Right atrium auricular region (tissue), 2 donors: ENCODE measurements around the gene FGF14. TPM values are rescaled to one million over a fixed set of nuclear protein-coding genes. Genes with fewer than 3 reads are reported as not detected.

ENCODE experiments used
- DNase-seq: peaks from one replicate; pipeline ENCODE4 v3.0.0-alpha.2; 2019; ENCODE audit warnings: low spot score
- H3K27ac ChIP-seq, 2 donors: fragments of 200-600 bp; sonication (generic); 1 replicate in 1 of 2; 2 replicates in 1 of 2; pipeline ENCODE4 v1.5.1; 2016 to 2019
- H3K27me3 ChIP-seq, 2 donors: fragments of 200-600 bp; sonication (generic); one replicate each; pipeline versions ENCODE4 v1.5.1 to v1.6.0; 2017 to 2019
- H3K36me3 ChIP-seq: fragments of 200-600 bp; sonication (generic); one replicate; pipeline ENCODE4 v1.5.1; 2016
- H3K4me1 ChIP-seq, 2 donors: fragments of 200-600 bp; sonication (generic); one replicate each; pipeline versions ENCODE4 v1.5.1 to v1.6.0; 2017 to 2019
- H3K4me3 ChIP-seq, 2 donors: fragments of 200-600 bp; sonication (generic); 1 replicate in 1 of 2; 2 replicates in 1 of 2; pipeline ENCODE4 v1.5.1; 2017 to 2019; ENCODE audit warnings: mild to moderate bottlenecking in 1 of 2, moderate library complexity in 1 of 2
- H3K9me3 ChIP-seq, 2 donors: fragments of 200-600 bp; sonication (generic); one replicate each; pipeline ENCODE4 v1.5.1; 2019
- total RNA-seq, 2 donors: library from RNA; depleted of rRNA; stranded (reverse); fragments of >200 nt; gene quantifications; one replicate each; pipeline ENCODE4 v1.1.0, GENCODE V29; 2016
- TF ChIP-seq, protein P1 (sequence below), 2 donors: fragments of 200-600 bp; sonication (generic); IDR thresholded peaks; one replicate each; pipeline ENCODE4 v1.5.1; 2019; ENCODE audit warnings: antibody characterized with exemption in 2 of 2

FGF14 gene
- total RNA-seq, 2 donors from 2014 or later, result 1.3 to 1.7 TPM

DNA sequence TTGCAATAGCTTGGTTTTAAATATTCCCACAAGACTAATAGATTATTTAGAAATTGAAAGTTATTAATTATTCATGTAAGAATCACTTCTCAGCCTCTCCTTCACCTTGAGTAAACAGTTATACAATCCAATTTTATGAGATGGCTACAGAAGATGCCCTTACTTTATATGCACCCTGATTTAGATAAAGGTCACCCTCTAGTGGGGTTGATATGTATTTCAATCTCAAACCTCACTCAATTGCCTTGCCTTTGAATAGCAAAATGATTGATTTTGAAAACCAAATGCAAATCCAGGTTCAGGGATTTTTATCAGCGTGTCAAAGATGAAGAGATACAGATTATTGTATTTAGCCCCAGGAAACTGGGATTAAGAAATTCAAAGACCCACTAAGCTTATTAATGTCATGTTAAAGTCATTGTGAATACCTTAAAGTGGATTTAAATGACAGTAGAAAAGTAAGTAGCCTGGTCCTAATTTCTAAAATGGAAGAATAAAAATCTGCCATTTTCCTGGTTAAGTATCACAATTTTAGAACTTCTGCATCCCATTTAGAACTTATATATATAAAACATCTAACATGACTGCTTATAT lies 644.3 kb downstream of the FGF14 start:
- Histone ChIP-seq H3K9me3 (no peaks in the 10 kb centered on the region), H3K27ac (no peak overlapping the region), H3K4me1 (no peaks in the 10 kb centered on the region), H3K27me3 (no peaks in the 10 kb centered on the region), H3K36me3 (no peaks in the 10 kb centered on the region), H3K4me3 (no peak overlapping the region)
- TF ChIP-seq, protein P1, sequence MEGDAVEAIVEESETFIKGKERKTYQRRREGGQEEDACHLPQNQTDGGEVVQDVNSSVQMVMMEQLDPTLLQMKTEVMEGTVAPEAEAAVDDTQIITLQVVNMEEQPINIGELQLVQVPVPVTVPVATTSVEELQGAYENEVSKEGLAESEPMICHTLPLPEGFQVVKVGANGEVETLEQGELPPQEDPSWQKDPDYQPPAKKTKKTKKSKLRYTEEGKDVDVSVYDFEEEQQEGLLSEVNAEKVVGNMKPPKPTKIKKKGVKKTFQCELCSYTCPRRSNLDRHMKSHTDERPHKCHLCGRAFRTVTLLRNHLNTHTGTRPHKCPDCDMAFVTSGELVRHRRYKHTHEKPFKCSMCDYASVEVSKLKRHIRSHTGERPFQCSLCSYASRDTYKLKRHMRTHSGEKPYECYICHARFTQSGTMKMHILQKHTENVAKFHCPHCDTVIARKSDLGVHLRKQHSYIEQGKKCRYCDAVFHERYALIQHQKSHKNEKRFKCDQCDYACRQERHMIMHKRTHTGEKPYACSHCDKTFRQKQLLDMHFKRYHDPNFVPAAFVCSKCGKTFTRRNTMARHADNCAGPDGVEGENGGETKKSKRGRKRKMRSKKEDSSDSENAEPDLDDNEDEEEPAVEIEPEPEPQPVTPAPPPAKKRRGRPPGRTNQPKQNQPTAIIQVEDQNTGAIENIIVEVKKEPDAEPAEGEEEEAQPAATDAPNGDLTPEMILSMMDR (IDR thresholded peaks at IDR 0.05), result peak; percentile 26 to 63
- no peak for DNase-seq

DNA sequence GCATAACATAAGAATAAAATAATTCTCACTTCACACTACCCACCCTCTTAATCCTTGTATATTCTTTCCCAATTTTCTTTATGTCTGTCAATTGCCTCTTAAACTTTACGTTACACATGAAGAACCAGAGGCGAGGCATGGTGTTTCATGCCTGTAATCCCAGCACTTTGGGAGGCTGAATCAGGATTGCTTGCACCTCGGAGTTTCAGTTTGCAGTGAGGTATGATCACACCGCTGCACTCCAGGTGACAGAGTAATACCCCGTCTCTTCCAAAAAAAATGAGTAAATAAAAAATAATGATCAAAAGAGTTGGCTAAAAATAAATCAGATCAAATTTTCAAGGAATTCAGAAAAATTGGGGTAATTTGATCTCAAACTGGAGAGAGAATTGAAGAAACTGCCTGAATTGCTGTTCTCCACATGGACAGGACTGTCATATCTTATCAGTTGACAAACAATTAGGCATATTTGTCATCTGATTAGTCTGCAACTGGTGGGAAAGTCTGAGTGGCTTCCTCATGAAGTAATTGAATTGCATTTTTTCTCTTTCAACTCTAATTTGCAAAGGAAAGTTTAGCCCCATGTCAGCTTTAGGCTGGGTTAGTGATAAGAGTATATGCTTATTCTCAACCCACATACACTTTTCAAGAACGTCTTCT lies 646.5 kb downstream of the FGF14 start:
- H3K9me3 ChIP-seq, result no peaks in the 10 kb centered on the region
- TF ChIP-seq, protein P1 (IDR thresholded peaks at IDR 0.05), result no peak
- no peaks in the 10 kb centered on the region for H3K36me3 ChIP-seq
- DNase-seq, result no peak
- H3K27me3 ChIP-seq, result no peaks in the 10 kb centered on the region
- no peaks in the 10 kb centered on the region for H3K4me1 ChIP-seq
- no peak overlapping the region for H3K27ac ChIP-seq
- no peak overlapping the region for H3K4me3 ChIP-seq

DNA sequence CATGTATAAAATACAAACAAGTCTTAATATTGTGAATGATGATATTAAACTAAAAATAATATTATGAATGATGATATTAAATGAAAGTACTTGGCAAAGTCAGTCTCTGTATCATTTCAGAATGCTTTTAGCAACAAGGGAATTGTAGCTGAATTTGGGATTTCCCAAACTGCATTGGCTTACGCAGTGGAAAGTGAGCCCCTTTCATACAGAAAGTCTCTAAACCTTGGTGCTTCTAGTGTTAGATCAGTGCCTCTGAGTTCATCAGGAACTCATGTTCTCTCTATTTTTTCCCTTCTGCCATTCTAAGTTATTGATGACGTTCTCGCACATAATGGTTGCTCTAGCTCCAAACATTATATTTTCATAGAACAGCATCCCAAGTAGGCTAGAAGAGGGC lies 649.4 kb downstream of the FGF14 start:
- TF ChIP-seq, protein P1 (IDR thresholded peaks at IDR 0.05), result no peak

DNA sequence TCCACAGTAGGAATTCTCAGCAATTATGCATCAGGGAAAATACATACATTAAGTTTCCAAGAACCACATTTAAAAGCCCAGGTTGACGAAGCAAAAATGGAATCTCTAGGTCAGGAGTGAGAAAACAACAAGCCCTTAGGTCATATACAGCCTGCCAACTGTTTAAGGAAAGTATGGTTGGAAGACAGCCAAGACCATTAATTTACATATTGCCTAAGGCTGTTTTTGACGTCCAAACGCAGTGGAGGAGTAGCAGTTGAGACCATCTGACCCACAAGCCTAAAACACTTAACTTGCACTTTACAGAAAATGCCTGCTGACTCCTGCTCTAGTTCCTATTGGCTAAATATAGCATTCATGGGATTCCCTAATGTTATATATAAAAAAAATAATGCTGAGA lies 650.4 kb downstream of the FGF14 start:
- no peaks in the 10 kb centered on the region for H3K4me1 ChIP-seq
- TF ChIP-seq, protein P1 (IDR thresholded peaks at IDR 0.05), result no peak

More for the DNA sequence above, 649.4 kb downstream of the FGF14 start:
- no peaks in the 10 kb centered on the region for H3K36me3 ChIP-seq
- no peak overlapping the region for H3K27ac ChIP-seq
- H3K4me1 ChIP-seq, result no peaks in the 10 kb centered on the region
- DNase-seq, result no peak
- no peaks in the 10 kb centered on the region for H3K9me3 ChIP-seq
- H3K27me3 ChIP-seq, result no peaks in the 10 kb centered on the region
- no peak overlapping the region for H3K4me3 ChIP-seq

DNA sequence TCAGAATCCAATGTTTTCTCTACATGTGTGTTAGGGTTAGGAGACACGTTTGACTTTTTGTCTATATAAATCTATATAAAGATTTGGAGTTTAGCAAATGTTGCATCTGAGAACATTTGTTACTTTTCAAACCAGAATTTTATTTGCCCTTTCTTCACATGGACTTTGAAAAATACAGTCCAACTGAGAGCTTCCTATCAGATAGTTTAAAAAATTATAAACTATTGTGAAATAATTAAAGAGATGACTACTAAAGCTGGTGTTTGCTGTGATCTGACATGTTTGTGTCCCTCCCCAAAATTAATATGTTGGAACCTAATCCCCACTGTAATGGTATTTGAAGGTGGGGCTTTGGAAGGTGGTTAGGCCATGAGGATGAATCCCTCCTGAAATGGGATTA lies 652.3 kb downstream of the FGF14 start:
- Histone ChIP-seq H3K4me1 (no peaks in the 10 kb centered on the region), H3K27ac (no peak overlapping the region), H3K36me3 (no peaks in the 10 kb centered on the region), H3K27me3 (no peaks in the 10 kb centered on the region), H3K4me3 (no peak overlapping the region), H3K9me3 (no peaks in the 10 kb centered on the region)
- no peak for DNase-seq
- TF ChIP-seq, protein P1 (IDR thresholded peaks at IDR 0.05), result no peak

More for the DNA sequence above, 650.4 kb downstream of the FGF14 start:
- H3K27me3 ChIP-seq, result no peaks in the 10 kb centered on the region
- H3K36me3 ChIP-seq, result no peaks in the 10 kb centered on the region
- H3K9me3 ChIP-seq, result no peaks in the 10 kb centered on the region
- H3K27ac ChIP-seq, result no peak overlapping the region
- no peak for DNase-seq
- no peak overlapping the region for H3K4me3 ChIP-seq
